ENCODE data around the gene MRTFA.
"Not testable (repeated sequence)": the region's sequence is repeated elsewhere in the genome, so short reads cannot be mapped to it uniquely, and the experiment has no call there.

- TF ChIP-seq CTCF, POLR2A (IDR thresholded peaks at IDR 0.05): not testable (repeated sequence)
These were observed 128.5 kb downstream of the MRTFA start for GRCh38 chr22:40508046-40508445.

Measured in adrenal gland (tissue), 5 donors.